GM18858 (cell line): ENCODE results near the gene ALDH1L2.
A peak's percentile ranks its signal among the peaks of the same experiment; 100 is the strongest.

Source experiments
- ATAC-seq: cut with Tn5 transposase; IDR thresholded peaks from one replicate; pipeline ENCODE4 v1.9.1; 2021; ENCODE audit not compliant: unreplicated experiment

The ALDH1L2 gene

DNA sequence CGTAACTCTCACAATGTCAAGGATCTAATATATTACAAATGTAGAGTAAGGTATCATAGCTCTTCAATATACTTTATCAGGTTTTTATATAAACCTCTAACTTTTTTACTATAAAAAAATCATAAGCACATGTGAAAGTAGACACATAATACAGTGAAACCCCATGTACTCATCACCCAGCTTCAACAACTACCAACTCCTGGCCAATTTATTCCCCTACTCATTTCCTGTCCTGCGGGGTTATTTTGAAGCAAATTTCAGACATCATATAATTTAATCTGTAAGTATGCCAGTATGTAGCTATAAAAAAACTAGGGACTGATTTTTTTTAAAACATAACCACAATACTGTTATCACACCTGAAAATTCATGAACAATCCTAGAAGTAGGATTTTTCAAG is 50.4 kb downstream of the ALDH1L2 start:
- ATAC-seq = no peak

GRCh38 chr12:105032703-105033357 is 51.4 kb downstream of the ALDH1L2 start:
- no peak for ATAC-seq

- ATAC-seq = peak; percentile 91
These were observed 53.1 kb downstream of the ALDH1L2 start for GRCh38 chr12:105030820-105031807.

DNA sequence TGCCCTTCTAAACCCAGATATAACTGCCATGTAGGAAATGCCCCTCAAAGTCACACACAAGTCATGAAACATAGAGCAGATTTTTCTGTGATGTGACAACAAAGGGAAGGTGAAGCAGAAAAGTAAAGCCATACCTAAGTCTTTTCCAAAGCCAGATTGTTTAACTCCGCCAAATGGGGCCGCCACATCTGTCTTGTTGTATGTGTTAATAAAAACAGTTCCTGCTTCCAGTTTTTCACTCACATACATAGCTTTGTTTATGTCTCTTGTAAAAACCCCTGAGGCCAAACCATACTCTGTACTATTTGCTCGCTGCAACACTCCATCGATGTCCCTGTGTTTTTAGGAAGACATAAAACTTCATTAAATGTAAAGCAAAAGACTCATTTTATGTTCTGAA is 57.8 kb downstream of the ALDH1L2 start:
- no peak for ATAC-seq

GRCh38 chr12:105025890-105026289 is 58.4 kb downstream of the ALDH1L2 start:
- no peak for ATAC-seq

DNA sequence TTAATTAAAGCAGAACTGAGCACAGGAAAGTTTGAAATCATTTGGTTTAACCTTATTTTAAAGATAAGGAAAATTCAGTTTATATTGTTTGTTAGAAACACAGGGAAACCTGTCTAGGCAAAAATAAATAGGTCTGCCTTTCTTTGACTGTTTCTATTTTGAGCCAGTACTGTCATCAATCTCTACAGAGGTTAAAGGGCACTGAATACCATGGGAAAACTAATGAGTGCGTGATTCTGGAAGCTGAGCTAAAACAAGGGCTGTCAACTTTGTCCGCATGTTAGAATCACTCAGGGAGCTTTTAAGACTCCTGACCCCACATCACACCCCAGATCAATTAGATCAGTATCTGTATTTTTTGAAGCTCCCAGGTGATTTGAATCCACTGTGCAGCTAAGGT is 59.3 kb downstream of the ALDH1L2 start:
- no peak for ATAC-seq

DNA sequence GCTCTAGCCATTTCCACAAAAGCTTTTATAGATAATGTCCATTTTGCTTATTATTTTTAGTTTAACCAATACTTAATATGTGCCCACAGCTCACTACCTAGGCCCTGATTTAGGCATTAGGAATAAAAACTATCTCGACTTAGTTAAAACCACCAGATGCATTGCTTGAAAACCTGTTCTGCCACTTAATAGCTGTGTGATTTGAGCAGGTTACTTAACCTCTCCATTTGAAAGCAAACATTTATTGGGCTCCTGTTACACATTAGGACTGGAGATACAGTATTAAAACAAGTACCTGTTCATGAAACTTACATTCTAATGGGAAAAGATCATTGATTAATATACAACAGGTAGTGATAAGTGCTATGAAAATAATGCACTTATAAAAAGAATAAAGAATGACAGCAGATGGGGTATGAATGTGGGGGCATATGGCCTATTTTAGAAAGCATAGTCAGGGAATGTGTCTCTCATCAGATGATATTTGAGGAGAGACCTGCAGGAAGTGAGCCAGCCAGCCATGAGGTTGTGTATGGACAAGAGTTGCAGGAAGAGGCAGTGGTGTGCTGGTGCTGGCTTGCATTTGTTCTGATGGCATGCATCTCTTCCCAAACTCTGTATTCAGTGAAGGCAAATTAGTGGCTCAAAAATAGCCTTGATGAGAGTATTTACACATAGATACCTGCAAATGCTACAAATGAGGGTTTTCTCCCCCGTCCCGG is 63.9 kb downstream of the ALDH1L2 start:
- ATAC-seq = no peak

- no peak for ATAC-seq
These were observed 65.5 kb downstream of the ALDH1L2 start for GRCh38 chr12:105018776-105019175.

- no peak for ATAC-seq
These were observed 66.2 kb downstream of the ALDH1L2 start for GRCh38 chr12:105018012-105018411.

- ATAC-seq = no peak
These were observed 68.7 kb downstream of the ALDH1L2 start for GRCh38 chr12:105015543-105015942.

DNA sequence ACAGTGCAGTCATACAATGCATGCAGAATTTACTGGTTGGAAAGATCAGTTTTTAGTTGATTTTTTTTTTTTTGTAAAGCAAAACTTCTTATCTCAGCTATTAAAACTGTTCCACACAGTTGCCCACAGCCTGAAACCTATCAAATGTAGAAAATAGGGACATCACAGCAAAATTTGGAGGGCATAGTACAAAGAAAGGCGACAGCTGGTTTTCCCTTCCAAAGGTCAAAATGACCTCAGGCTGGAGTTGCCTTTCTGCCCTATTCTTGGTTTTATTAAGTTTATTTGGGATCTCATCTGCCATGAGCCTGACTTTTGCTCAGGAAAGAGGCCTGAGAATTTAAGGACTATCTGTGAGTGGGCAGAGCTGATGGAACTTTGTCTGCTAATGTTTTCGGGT is 69.7 kb downstream of the ALDH1L2 start:
- no peak for ATAC-seq

GRCh38 chr12:105013892-105014291 is 70.4 kb downstream of the ALDH1L2 start:
- no peak for ATAC-seq

DNA sequence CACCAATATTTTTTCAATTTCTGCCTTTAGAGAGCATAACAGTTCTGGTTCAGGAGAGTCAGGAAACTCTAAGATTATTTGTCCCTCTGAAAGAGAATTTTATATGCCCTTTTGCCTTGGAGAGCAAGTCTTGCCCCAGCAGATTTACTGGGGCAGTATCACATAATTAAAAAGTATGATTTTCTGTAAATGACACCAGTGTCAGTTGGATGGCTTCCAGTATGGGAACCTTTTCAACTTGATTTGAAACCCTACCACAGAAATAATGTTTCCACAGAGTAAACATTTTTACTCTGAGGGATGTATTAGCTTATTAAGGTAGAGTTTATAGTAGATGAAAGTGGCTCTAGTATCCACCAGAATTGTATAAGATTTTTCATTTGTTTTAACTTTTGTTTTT is 82.8 kb downstream of the ALDH1L2 start:
- ATAC-seq = no peak

- no peak for ATAC-seq
These were observed 84.9 kb downstream of the ALDH1L2 start for GRCh38 chr12:104999347-104999685.

- no peak for ATAC-seq
These were observed 85.6 kb downstream of the ALDH1L2 start for GRCh38 chr12:104998423-104999346.

GRCh38 chr12:104997541-104997940 is 86.7 kb downstream of the ALDH1L2 start:
- ATAC-seq = no peak

GRCh38 chr12:104994336-104994735 is 89.9 kb downstream of the ALDH1L2 start:
- no peak for ATAC-seq

GRCh38 chr12:104991565-104992128 is 92.6 kb downstream of the ALDH1L2 start:
- ATAC-seq = no peak

DNA sequence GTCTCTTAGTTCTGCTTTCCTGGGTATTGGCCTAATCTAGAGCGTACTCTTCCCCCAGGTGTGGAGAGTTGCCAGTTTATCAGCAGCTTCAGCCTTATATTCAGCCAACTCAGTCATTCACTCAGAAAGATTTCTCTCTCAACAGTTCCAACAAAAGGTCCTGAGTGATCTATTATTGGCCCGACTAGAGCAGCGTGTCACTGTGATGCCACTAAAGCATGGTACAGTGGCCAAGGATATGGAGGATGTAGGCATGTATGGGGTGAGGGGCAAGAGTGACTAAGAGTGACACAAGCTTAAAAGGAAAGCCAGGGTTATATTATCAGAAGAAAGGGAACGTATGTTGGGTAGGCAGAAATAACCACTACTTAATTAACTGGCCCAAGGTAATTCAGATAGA is 93.3 kb downstream of the ALDH1L2 start:
- ATAC-seq = no peak
